ENCODE data around the gene ADAT2.

- no peak for TF ChIP-seq EZH2 (IDR thresholded peaks at IDR 0.05; ENCODE audit: borderline replicate concordance)
- no peak for TF ChIP-seq CTCF (IDR thresholded peaks at IDR 0.05; ENCODE audit: poor library complexity)
Measured at GRCh38 chr6:143441680-143442545, 8.6 kb downstream of the ADAT2 start.
